ENCODE data around the gene ALPP.
"Not testable (repeated sequence)": the region's sequence is repeated elsewhere in the genome, so short reads cannot be mapped to it uniquely, and the experiment has no call there.

Gene ALPP

GRCh38 chr2:232407428-232408150 lies 29.0 kb downstream of the ALPP start:
- DNase-seq: not testable (repeated sequence)

DNA sequence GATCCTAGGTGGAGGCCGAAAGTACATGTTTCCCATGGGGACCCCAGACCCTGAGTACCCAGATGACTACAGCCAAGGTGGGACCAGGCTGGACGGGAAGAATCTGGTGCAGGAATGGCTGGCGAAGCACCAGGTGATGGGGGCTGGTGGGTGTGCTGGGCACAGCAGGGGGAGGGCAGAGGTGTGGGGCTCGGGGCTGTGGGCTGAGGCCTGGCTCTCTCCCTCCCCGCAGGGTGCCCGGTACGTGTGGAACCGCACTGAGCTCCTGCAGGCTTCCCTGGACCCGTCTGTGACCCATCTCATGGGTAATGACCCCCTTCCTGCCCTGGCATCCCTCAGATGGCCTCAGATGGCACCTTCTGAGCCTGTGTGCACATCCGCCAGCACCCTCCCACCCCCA lies 29.7 kb downstream of the ALPP start:
- DNase-seq: not testable (repeated sequence)

DNA sequence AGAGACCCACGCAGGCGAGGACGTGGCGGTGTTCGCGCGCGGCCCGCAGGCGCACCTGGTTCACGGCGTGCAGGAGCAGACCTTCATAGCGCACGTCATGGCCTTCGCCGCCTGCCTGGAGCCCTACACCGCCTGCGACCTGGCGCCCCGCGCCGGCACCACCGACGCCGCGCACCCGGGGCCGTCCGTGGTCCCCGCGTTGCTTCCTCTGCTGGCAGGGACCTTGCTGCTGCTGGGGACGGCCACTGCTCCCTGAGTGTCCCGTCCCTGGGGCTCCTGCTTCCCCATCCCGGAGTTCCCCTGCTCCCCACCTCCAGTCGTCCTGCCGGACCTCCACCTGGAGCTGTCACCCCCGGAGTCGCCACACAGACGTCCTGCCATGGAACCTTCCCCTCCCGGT lies 31.1 kb downstream of the ALPP start:
- DNase-seq: not testable (repeated sequence)

DNA sequence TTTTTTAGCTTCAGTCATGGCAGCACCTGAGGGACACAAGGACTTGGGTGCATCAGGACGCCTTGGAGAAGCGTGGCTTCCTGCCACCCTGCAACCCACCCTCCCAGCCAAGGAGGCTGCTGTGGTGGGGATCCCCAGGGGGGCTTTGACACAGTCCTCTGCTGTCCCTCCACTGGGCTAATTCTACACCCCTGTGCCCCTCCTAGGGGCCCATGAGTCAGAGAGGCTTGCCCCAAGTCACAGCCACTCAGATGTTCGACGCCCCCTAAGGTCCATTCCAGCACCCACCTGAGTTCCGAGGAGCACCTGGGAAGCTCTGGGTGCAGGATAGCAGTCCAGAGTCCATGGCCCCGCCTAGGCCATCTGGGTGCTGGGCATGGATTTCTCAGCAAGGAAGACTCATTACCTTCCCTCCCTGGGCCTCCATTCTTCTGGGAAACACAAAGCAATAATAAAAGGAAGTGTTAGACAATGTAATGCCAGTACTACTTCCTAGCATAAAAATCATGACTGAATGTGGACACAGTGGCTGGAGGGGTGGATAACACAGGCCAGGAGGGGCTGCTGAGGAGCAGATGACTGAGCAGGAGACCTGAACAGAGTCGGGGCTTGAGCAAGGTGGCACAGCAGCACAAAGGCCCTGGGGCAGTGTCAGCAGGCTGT lies 31.8 kb downstream of the ALPP start:
- DNase-seq: no peak

DNA sequence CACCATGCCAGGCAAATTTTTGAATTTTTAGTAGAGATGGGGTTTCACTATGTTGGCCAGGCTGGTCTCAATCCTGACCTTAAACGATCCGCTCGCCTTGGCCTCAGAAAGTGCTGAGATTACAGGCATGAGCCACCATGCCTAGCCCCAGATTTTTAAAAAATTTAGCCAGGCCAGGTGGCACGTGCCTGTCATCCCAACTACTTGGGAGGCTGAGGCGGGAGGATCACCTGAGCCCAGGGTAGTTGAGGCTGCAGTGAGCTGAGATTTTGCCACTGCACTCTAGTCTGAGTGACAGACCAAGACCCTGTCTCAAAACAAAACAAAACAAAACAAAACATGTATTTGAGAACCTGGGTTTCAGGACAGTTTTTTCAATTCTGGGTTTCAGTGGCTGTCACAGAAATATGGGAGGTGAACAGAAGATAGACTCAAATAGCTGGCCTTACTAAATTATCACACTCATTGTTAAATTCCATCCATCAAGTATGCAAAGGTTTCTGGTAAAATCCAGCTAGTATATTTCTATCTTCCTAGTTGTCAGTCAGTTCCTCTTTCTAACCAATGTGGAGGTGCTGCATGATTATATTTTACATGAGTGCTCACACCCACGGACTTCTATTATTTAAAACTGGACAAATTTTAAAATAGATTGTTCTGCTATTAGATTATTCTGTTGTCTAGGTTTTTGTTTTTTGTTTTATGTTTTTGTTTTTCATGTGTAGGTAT lies 33.5 kb downstream of the ALPP start:
- DNase-seq: no peak

DNA sequence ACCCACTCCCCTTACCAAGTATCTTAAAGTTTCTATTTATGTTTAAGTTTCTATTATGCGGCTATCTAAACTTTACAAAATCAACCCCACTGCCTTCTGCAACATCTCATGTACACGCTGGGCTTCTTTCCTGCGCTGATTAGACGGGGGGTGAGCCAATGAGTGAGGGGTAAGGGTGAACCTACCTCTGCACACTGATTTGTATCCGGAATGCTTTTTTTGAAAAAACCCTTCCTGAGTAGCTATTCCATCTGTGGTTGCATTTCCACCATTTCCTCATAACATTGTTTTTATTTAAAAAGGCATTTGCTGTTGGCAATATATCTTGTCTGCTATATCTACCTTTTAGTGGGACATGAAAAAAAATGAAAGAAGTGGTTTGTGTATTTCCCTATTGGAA lies 34.4 kb downstream of the ALPP start:
- no peak for DNase-seq

- DNase-seq: no peak
These were observed 36.7 kb downstream of the ALPP start for GRCh38 chr2:232415138-232415690.

DNA sequence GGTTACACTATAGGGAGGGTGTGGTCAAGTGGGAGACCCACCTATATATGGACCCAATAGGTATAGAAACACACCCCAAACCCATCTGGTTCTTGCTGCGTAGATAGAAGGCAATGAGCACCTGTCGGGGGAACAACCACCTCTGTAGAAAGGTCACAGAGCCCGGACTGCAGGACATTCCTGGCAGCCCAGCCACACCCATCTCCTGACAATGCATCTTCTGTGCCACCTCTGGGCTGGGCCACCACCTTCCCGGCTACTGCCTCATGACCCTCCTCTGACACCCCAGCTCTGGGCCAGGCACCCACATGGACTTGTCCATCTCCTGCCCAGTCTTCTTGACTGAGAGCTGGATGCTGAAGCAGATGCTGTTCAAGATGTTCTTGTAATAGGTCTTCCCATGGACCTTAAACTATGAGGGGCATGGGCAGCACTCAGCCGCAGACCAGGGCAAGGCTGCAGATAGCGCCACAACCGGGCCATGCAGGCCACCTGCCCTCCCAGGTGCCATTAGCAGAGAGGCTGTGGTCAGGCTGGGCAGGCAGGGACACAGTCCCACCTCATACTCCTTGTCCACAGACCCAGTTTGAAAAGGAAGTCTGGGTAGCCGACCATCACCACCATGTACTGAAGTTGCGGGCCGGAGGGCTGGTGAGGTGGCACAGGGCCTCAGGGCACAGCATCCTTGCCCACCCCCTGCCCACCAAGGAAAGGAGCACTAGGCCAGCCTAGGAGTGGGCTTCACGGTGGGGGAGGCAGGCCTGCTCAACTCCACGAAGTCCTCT lies 37.4 kb downstream of the ALPP start:
- no peak for DNase-seq

GRCh38 chr2:232416521-232417470 lies 38.2 kb downstream of the ALPP start:
- DNase-seq: no peak

DNA sequence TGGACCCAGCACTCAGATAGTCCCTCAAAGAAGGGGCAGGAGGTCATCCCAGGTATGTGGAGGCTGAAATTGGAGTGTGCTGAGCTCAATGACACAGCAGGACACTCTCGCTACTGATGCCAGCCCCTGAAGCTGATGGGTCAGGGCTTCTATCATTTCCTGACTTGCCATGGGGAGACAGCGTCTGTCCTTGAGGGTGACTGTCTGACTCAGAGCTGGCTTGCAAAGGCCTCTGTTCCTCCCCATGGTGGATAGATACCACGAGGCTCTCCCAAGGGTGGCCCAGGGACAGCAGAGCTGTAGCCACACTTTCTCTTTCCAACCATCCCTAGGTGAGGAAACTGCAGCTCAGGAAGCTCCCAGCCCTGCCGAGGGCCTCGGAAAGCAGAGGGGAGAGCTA lies 38.9 kb downstream of the ALPP start:
- no peak for DNase-seq

DNA sequence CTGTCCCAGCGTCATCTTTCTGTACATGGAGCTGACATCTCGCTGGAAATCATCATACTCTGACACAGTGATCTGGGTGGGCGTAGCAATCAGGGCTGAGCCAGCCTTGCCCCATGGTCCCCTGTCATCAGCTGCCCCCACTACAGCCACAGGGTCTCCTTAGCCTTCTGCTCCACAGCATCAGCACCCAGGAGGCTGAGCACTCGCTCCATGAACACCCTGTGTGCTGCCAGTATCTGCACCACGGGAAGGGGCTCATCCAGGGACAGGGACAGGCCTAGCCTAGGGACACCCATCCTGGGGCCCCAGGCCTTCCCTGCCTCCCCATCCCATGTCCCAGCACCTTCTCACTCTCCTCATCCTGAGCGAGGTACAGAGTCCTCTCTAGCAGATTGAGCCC lies 39.5 kb downstream of the ALPP start:
- DNase-seq: no peak

- peak; percentile 16 for DNase-seq
These were observed 40.1 kb downstream of the ALPP start for GRCh38 chr2:232418466-232419244.

DNA sequence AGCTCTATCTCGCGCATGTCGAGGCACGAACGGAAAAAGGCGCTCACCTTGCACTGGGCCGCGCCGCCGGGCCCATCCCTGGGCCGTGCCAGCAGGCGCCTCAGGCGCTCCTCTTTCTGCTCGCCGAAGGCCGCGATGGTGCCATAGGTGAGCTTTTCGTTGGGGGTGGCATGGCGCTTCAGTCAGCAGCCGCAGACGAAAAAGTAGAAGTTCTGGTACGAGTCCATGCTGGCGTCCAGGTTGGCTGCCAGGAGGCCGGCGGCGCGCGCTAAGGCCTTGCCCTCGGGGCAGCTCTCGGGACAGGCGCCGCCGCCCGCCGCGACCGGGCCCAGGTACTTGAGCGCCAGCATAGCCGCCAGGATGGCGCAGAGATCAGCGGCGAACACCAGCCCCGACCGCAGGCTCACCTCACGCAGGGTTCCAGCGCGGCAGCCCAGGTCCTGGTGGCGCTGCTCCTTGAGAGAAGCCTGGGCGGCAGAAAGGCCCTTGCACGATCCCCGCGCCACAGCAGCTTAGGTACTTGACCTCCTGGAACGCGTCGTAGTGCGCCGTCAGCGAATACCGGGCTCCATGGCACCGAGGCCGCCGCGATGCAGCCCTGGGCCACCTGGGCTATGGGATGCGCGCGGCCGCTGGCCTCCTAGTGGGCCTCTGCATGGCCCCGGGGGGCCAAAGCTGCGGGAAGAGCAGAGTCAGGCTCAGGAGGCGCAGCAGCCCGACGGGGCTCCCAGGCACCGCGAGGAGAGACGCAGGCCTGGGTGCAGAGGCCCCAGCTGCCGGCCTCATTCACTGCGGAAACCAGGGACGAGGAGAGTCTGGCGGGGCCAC lies 40.9 kb downstream of the ALPP start:
- no peak for DNase-seq

DNA sequence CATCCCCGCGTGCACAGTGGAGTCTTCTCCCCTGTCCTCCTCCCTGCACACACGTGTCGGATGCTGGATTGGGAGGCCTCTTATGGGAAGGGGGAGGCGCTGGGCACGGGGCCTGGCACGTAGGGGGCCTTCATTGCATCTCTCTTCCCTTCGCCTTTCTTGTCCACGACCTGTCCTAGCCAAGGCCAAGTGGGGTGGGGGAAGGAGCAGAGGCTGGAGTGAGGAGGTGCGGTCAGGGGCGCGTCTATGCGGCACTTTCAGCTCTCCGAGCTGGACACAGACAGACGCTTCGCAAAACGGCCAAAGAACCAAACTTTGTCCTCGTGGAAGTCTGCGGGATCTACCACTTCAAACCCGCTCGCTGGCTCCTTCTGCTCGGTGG lies 41.5 kb downstream of the ALPP start:
- DNase-seq: no peak

- no peak for DNase-seq
These were observed 42.1 kb downstream of the ALPP start for GRCh38 chr2:232420463-232421188.

- DNase-seq: no peak
These were observed 42.7 kb downstream of the ALPP start for GRCh38 chr2:232421189-232421785.

DNA sequence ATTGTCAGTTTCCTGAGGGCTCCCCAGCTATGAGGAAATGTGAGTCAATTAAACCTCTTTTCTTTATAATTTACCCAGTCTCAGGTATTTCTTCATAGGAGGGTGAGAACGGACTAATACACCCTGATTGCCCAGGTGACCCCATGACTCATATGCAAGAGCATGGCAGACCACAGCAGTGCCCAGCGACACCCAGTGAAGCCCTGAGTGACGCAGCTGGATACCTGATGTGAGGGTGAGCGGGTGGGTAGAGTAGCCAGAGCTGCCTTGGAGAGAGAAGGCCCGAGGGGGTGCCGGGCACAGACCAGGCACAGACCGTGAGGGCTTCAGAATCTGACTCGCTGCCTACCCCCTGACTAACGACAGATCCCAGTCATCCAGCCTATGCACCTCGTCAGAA lies 43.5 kb downstream of the ALPP start:
- DNase-seq: no peak

GRCh38 chr2:232422996-232423395 lies 44.4 kb downstream of the ALPP start:
- not testable (repeated sequence) for DNase-seq

Measured in fibroblast of skin of back (primary cell).